AG04450 (cell line): ENCODE results near the gene POFUT2. TPM values are rescaled to one million over a fixed set of nuclear protein-coding genes. Genes with fewer than 3 reads are reported as not detected.

Experiments
- CTCF ChIA-PET: fragments of 300-600, 350-600 bp; formaldehyde crosslinking; extraction: SDS; loops from one replicate; lab custom pipeline; 2022; ENCODE audit warnings: antibody characterized with exemption, inconsistent platforms; lab: Charles Lee
- POLR2A ChIA-PET: fragments of 350-600 bp; formaldehyde crosslinking; extraction: SDS; loops from one replicate; lab custom pipeline; 2021; ENCODE audit warnings: antibody characterized with exemption, inconsistent platforms; lab: Yijun Ruan, JAX
- DNase-seq: peaks from one replicate; pipeline ENCODE4 v3.0.0-alpha.2; 2011; ENCODE audit warnings: low read depth, low spot score
- H3K27ac ChIP-seq: one replicate; pipeline ENCODE4 v1.5.1; 2012; ENCODE audit warnings: low read depth, low read length, control low read depth
- H3K27me3 ChIP-seq: one replicate; pipeline ENCODE4 v1.6.0; 2012; ENCODE audit warnings: low read length; ENCODE audit not compliant: control insufficient read depth, insufficient read depth
- H3K4me3 ChIP-seq: 2 replicates; pipeline ENCODE4 v1.5.1; 2011; ENCODE audit warnings: mild to moderate bottlenecking, low read depth, low read length, control low read depth
- H3K9me3 ChIP-seq: 2 replicates; pipeline ENCODE4 v1.5.1; 2012; ENCODE audit warnings: low read length; ENCODE audit not compliant: control insufficient read depth, insufficient read depth
- CTCF ChIP-seq: IDR thresholded peaks from 2 replicates; pipeline ENCODE4 v1.5.1; 2011; ENCODE audit warnings: low read depth, low read length, control low read depth, inconsistent platforms
- polyA plus RNA-seq: library from polyadenylated mRNA; depleted of rRNA; stranded (reverse); fragments of >200 nt; gene quantifications from 2 replicates; pipeline ENCODE4 v1.2.3, GENCODE V29; 2011

Gene POFUT2
- polyA plus RNA-seq, 1 experiment, result 35.5 TPM

GRCh38 chr21:45250272-45250671, 37.4 kb downstream of the POFUT2 start:
- POLR2A ChIA-PET, result no interaction called here
- Histone ChIP-seq H3K27me3 (peaks cover 18% of the 10 kb centered on the region), H3K4me3 (no peak overlapping the region), H3K27ac (no peak overlapping the region), H3K9me3 (peaks cover 12% of the 10 kb centered on the region; the same call in 1 of the 2 replicates)
- CTCF ChIA-PET, result interaction anchor here (0.5 kb wide), 1 partner anchor 358 kb away, joined by 3 read pairs; no protein-coding TSS in a partner anchor
- no peak for TF ChIP-seq CTCF
- DNase-seq, result no peak

GRCh38 chr21:45249626-45250025, 38.1 kb downstream of the POFUT2 start:
- Histone ChIP-seq H3K4me3 (no peak overlapping the region), H3K27me3 (peaks cover 14% of the 10 kb centered on the region), H3K9me3 (peaks cover 15% of the 10 kb centered on the region), H3K27ac (no peak overlapping the region)
- TF ChIP-seq CTCF, result no peak
- POLR2A ChIA-PET, result no interaction called here
- DNase-seq, result no peak
- CTCF ChIA-PET, result no interaction called here

GRCh38 chr21:45248893-45249381, 38.8 kb downstream of the POFUT2 start:
- Histone ChIP-seq H3K27me3 (peaks cover 14% of the 10 kb centered on the region), H3K9me3 (peaks cover 16% of the 10 kb centered on the region), H3K4me3 (peak overlapping the region; percentile 51), H3K27ac (no peak overlapping the region)
- DNase-seq, result no peak
- CTCF ChIA-PET, result no interaction called here
- POLR2A ChIA-PET, result no interaction called here
- no peak for TF ChIP-seq CTCF

- no peak for DNase-seq
- ChIA-PET CTCF (no interaction called here), POLR2A (no interaction called here)
- H3K27ac ChIP-seq, result no peak overlapping the region
- H3K4me3 ChIP-seq, result peak overlapping the region; percentile 51
- H3K9me3 ChIP-seq, result peaks cover 16% of the 10 kb centered on the region
- peaks cover 14% of the 10 kb centered on the region for H3K27me3 ChIP-seq
- TF ChIP-seq CTCF, result no peak
These were observed 39.3 kb downstream of the POFUT2 start for GRCh38 chr21:45248301-45248892.
